ENCODE measurements around the gene TSPAN2.

The TSPAN2 gene

GRCh38 chr1:115113766-115114165 is 24.5 kb upstream of the TSPAN2 start:
- no peak for DNase-seq (ENCODE audit: low read depth, low spot score)

DNA sequence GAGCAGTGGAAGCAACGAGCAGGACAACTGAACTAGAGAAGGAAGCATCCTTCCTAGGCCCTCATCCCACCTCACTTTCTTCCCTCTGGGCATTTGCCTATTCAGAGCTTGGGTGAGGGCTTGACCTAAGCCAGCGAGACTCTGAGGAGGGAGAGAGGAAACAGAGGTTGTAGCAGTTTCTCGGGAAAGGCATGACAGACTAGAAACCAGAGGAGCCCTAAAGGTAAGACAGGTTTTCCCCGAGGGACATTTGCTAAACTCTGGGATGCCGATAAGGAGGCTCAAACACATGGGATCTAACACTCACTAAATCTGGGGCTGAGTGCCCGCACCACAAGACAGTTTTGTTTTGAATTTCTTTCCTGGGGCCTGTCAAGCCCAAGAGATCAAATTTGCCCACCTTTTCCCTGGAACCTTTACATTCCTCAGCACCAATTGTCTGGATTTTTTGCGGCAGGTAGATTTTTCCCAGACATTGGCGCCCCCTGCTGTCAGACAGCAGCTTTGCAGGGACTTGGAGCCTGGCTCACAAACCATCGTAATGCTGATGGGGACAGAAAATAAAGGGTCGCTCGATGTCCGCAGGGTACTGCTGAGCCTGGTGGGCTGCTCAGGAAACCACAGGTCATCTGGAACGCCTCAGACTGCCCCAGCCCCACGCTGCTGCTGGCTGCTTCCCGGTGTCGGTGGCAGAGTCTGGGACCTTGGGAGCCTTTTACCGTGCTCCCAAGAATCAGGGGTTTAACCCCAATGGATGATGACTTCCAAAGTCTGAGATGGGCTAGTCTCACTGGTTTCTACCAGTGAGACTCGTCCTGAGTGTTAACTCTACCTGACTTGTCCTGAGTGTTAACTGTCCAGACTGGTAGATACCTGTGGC is 23.4 kb upstream of the TSPAN2 start:
- peak; percentile 17 for DNase-seq (ENCODE audit: low read depth, low spot score)

DNA sequence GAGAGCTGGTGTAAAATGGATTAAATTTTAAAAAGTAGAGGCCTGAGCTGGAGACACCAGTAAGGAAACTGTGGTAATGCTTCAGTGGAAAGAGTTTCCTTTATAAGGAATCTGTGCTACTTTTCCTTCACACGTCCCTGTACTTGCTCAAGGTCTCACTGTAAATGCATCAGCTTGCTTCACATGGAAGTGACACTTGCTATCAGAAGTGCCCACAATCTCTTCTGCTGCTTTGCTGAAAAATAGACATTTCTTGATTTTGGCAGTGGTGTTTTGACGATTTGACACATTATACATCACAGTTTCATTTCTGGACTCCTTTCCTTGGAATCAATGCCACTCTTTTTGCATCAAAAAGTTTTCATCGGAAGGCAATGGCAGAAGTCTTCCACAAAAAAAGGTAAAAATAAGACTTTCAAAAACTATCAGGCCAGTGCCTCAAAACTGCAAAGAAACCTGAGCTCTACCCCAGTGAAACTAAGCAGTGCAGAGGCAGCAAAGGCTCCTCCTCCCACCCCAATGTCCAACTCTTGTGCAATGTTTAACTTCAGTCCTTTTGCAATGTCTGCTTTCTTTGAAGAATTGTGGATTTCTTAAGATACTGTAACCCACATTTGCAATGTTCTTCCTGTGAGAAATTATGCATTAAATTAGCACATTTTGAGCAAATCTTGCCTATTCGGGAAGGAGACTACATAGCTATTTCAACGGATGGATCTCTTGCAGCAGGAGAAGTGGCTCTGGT is 18.4 kb upstream of the TSPAN2 start:
- no peak for DNase-seq (ENCODE audit: low read depth, low spot score)

DNA sequence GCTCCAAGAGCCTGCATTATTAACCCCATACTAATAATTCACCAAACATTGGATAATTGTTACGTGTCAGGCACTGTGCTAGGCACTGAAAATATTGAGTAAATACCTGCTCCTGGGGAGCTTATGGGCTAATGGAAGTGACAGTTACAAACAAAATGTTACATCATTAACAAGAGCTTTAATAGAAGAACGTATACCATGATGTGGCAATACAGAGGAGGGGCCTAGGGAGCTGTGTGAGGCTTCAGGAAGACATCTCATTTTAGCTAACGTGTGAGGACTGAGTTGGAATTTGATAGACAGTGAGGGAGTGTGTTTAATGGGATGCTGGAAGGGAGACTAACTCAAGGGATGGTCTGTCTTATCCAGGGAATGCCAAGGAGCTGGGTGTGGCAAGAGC is 16.5 kb upstream of the TSPAN2 start:
- no peak for DNase-seq (ENCODE audit: low read depth, low spot score)

DNA sequence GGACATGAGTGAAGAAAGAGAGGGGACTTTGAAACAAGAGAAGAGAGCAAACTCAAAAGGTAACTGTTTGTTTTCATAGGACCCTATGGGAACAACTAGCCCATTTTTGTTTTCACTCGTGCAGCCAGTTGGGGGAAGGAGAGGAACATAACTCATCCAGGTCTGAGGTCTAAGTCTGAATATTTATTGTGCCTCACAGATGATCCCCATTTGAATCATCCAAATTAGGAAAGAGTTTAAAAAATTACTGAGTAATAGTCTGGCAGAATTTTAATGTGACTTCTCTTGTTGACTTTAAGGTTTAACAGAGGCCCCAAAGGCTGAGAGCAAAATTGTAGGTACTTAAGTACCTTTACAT is 10.4 kb upstream of the TSPAN2 start:
- DNase-seq (ENCODE audit: low read depth, low spot score), result no peak

GRCh38 chr1:115098979-115099692 is 9.8 kb upstream of the TSPAN2 start:
- peak; percentile 39 for DNase-seq (ENCODE audit: low read depth, low spot score)

DNA sequence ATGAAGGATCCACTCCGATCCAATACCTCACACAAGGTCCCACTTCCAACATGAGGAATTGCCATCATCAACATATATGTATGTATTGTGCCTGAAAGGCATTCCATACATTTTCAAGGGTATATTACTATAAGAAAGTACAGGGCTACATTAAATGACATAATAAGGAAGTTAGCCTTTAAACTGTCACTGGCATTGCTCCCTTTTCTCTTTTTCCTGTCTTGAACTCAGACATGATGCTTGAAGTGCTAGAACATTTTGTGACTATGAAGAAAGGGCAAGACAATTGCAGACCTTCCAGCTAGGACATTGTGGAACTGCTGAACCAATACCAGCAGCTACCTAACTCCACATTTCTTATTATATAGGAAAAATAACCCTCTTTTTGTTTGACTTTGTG is 2.9 kb upstream of the TSPAN2 start:
- no peak for DNase-seq (ENCODE audit: low read depth, low spot score)

- no peak for DNase-seq (ENCODE audit: low read depth, low spot score)
Measured at GRCh38 chr1:115091572-115091971, 2.3 kb upstream of the TSPAN2 start.

DNA sequence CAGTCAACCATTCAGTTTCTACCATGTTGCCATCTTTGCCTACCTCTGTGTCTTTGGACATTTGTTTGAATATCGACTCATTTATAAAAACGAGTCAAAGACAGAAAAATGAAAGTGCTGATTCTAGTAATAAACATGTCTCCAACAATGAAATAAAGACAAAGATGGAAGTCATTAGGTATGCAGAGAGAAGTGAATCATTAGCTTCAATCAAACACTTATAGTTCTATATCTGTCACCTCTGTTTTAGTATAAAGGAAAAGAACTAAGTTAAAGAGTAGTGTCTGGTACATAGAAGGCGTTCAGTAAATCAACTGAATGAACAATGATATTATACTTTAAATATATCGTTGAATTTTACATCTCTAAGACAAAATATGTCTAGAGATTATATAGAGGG is 1.7 kb upstream of the TSPAN2 start:
- DNase-seq (ENCODE audit: low read depth, low spot score), result no peak

GRCh38 chr1:115090540-115090939 is 1.2 kb upstream of the TSPAN2 start:
- DNase-seq (ENCODE audit: low read depth, low spot score), result no peak

- DNase-seq (ENCODE audit: low read depth, low spot score), result no peak
Measured at GRCh38 chr1:115090186-115090490, 835 bp upstream of the TSPAN2 start.

GRCh38 chr1:115088871-115089419 is 358 bp downstream of the TSPAN2 start:
- DNase-seq (ENCODE audit: low read depth, low spot score), result no peak

DNA sequence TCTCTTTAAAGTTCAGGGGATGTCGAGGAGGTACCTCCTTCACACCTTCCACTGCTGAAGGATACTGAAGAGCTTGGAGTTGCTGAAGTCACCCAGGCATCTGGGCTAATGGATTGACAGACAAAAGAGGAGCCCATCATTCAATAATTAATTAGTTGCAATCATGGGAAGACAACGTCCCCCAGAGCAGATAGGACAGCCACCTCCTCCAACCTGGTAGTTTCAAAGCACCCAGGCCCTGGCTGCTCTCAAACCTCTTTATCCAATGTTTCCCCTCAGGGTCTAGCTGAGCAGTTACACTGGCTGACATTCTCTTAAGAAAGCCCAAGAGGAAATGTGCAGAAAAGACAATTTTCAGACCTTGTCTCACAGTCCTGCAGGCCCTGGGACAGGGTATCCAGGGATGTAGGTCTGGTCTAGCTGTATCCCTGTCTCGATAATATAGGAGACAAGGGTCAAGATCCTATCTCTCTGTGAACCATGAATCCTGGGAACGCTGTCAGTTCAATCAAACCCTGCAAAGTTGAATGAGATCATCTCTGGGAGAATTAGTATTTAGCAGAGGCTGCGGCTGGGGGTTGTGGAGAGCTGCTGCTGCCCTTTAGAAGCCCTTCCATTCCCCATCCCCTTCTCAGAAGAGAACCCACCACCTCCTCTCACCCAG is 1.1 kb downstream of the TSPAN2 start:
- no peak for DNase-seq (ENCODE audit: low read depth, low spot score)

DNA sequence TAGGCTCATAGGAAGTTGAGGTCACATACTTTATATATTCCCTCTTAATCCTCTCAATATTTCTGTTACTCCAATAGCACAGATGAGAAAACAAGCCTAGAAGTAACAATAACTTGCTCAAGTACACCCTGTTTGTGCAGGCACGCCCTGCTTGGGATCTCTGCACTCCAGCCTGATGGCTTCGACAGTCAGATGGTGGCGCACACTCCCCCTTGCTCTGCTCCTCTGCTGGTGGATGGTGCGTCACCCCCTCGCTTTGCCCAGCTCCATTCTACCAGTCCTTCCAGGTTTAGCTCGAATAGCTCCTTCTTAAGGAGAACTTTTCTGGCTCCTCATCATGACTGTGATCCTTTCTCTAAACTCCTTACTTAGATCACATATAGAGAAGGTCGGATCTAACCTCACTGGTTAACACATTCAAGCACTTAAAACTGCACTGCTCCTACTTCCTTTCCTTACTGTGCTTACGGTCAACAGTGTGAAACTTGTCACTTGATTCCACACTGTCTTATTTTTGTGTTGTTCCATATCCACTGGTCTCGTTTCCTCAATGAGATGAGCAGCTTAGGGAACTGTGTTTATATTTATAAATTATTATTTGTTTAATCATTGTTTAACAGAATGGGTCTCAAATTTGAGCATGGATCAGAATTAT is 3.0 kb downstream of the TSPAN2 start:
- DNase-seq (ENCODE audit: low read depth, low spot score), result no peak

GRCh38 chr1:115084902-115085511 is 4.3 kb downstream of the TSPAN2 start:
- no peak for DNase-seq (ENCODE audit: low read depth, low spot score)

DNA sequence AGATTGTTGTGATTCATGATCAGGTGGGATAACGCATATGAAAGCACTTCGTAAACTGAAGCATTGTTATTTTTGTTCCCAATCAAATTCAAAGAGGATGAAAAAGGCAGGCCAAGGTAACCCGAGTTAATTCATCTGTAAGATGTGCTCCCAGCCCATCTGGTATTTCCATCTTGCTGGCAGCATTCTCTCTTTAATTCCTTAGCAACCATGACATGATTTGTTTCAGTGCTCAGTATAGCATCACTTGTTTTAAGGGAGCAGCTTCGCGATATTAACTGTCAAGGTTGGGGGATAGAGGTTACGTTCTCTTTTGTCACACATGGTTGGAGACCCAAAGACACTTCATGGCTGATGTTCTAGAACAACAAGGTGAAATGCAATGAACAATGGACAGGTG is 6.4 kb downstream of the TSPAN2 start:
- no peak for DNase-seq (ENCODE audit: low read depth, low spot score)

DNA sequence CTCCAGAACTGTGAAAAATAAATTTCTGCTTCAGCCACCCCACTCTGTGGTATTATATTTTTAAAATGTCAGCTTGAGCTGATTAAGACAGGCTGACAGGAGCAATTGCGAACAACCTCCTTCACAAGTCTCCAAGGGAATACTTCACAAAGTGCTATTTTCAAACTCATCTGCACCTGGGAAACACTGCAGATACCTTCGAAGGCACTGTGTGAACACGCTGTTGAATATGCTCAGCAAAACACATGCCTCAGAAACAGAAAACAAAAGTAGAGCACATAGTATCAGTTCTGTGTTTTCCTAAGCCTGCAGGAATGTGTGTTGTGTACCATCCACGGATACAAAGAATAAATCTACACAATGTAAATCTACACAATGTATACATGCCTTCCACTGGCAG is 10.6 kb downstream of the TSPAN2 start:
- no peak for DNase-seq (ENCODE audit: low read depth, low spot score)

GRCh38 chr1:115077984-115078330 is 11.3 kb downstream of the TSPAN2 start:
- no peak for DNase-seq (ENCODE audit: low read depth, low spot score)

- DNase-seq (ENCODE audit: low read depth, low spot score), result no peak
Measured at GRCh38 chr1:115077286-115077983, 11.9 kb downstream of the TSPAN2 start.

DNA sequence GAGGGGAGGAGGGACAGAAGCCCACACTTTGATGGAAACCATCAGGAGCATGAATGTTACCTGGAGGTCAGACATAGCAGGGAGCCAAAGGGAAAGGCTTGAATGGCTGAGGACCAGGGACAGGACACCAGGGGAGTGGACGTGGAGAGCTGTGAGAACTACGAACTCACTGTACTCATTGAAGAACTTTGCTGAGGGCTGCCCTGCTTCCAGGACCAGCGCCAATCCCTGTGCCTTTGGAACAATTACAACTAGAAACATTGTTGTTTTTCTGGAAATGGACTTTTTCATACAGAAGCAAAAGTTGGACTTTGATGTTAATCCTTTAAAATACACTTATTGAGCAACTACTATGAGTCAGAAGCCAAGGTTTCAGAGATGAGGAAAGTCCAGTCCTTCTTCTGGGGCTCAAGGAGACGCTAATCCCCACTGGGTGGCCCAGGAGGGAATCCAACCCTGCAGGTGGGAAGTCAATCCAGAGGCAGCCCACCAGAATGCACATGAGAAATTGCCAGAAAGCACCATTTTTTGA is 12.9 kb downstream of the TSPAN2 start:
- DNase-seq (ENCODE audit: low read depth, low spot score), result no peak
